Umbilical cord (tissue), 2 donors: ENCODE results near the gene CREB3L1. TPM values are rescaled to one million over a fixed set of nuclear protein-coding genes. Genes with fewer than 3 reads are reported as not detected.

ENCODE experiments used
- DNase-seq: peaks from one replicate; pipeline ENCODE4 v3.0.0-alpha.2; 2015; ENCODE audit warnings: low spot score
- total RNA-seq: library from RNA; depleted of rRNA; stranded (reverse); fragments of >200 nt; gene quantifications from one replicate; pipeline ENCODE4 v1.2.3, GENCODE V29; 2014; ENCODE audit warnings: low replicate concordance; ENCODE audit not compliant: insufficient read depth

Gene CREB3L1
- total RNA-seq, 1 donor from 2014 or later, result 23.4 TPM

DNA sequence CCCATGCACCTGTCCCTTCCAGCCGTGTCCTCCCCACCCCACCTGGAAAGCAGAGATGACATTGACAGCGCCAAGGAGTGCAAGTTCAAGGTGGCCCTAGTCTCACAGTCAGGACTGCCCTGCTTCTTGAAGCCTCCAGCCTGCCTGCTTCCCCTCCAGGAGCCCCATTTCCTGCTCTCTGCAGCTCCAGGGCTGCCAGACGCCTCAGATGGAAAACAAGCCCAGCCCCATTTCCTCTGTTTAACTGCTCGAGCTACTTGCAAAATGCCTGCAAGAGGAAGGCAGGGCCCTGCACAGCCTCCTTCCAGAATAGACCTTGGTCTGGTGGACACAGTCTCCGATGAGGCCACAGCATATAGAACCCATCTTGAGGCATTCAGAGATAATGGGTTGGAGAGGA lies 64.8 kb downstream of the CREB3L1 start:
- DNase-seq, result peak; percentile 93

DNA sequence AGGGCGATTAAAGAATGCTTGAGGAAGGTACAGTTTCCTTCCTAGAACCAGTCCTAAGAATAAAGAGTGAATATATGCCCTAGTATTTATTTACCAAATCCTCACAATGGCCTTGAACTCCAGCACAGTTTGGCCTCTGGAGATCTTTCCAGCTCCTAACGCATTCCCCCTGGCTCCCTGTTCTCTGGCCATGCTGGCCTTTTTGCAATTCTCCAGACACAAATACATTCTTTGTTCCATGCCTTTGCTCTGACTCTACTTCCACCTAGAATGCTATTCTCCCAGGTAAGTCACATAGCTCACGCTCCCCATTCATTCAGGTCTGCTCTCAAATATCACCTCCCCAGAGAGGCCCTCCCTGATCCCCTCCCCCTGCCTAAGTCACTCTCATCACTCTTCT lies 66.1 kb downstream of the CREB3L1 start:
- no peak for DNase-seq

DNA sequence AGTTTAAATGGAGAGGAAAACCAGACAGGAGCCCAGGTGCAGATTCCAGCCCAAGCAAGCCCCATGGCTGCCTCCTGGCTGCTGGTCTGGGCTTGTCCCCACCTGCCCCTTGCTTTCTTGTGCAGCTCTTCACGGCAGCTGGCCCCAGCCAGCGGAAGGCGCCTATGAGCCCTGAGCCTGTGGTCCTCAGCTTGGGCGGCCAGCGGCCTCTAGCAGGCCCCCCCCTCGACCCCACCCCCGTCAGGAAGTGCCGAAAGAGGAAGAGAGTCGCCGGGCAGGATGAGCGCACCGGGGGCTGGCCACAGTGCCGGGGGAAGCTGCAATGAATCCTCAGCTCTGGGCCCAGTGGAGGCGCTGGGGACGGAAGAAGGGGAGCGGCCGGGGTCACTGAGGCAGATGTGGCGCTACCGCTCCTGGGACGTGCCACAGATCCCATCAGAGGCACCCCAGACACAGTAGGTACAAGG lies 67.7 kb downstream of the CREB3L1 start:
- peak; percentile 63 for DNase-seq

DNA sequence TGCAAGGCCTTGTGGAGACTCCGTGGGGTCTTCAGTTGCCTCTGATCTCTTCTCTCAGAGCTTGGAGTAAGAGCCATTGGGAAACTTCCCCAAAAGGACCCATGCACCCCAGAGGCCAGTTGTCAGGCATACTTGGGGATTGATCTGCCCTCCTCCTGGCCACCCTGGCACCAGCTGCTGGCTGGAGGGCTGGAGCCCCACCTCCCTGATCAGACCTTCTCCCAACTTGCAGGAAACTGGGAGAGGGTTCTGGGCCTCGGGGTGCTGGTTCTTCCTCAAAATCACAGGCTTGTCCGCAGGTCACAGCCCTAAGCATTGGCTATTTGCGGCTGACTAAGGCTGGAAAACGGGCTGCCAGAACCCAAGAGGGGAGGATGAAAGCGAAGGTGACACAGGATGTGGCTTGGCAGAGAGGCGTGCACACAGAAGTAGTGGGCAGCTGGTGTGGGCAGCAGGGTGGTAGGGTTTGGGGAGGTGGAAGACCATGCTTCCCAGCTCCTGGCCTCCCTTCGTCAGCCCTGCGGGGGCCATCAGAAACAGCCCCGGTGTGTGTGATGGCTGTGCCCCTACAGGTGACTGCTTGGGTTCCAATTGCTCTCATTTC lies 68.5 kb downstream of the CREB3L1 start:
- no peak for DNase-seq

- DNase-seq, result peak; percentile 82
Observed at GRCh38 chr11:46346886-46347636, 69.6 kb downstream of the CREB3L1 start, which contains the start of gene DGKZ. DGKZ (plus strand) TSS chr11:46347463; CDS start chr11:46347660, 197 bp downstream.

GRCh38 chr11:46347637-46348311 lies 70.3 kb downstream of the CREB3L1 start:
- DNase-seq, result no peak

GRCh38 chr11:46348566-46349401 lies 71.3 kb downstream of the CREB3L1 start:
- no peak for DNase-seq

DNA sequence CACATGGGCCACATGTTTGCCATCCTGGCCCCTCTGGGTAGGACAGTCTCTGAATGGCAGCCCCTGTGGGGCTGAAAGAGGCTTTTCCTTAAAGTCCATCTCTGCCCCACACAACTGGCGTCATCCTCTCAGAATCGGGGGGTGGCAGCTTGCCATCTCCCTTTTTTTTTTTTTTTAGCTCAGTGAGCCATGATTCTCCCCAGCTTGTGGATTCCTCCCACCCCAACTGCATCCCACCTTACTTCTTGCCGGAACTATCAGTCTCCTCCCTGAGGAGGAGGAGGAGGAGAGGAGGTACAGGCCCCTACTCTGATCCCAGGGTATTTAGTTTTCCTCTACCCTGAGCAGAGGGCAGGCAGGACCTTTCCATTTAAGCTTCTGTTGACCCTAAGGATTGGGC lies 73.2 kb downstream of the CREB3L1 start:
- DNase-seq, result no peak

GRCh38 chr11:46351148-46351547 lies 73.7 kb downstream of the CREB3L1 start:
- no peak for DNase-seq

DNA sequence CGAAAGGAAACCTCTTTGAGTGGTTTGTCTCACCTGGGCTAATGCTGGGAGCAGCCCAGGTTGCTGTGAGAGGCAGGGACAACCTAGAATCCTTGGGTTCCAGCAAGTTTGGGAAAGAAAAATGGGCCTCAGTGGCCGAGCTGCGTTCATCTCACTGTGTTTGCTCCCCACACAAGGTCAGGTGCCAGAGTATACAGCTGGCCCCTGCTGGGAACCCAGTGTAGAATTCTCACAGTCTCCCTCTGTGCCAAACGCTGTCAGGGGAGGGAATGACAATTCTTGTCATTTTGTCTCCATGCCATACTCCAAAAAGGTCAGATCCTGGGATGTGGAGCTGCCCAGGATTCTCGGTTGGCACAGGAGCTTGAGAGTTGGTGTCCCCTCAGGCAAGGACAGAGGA lies 74.1 kb downstream of the CREB3L1 start:
- no peak for DNase-seq

DNA sequence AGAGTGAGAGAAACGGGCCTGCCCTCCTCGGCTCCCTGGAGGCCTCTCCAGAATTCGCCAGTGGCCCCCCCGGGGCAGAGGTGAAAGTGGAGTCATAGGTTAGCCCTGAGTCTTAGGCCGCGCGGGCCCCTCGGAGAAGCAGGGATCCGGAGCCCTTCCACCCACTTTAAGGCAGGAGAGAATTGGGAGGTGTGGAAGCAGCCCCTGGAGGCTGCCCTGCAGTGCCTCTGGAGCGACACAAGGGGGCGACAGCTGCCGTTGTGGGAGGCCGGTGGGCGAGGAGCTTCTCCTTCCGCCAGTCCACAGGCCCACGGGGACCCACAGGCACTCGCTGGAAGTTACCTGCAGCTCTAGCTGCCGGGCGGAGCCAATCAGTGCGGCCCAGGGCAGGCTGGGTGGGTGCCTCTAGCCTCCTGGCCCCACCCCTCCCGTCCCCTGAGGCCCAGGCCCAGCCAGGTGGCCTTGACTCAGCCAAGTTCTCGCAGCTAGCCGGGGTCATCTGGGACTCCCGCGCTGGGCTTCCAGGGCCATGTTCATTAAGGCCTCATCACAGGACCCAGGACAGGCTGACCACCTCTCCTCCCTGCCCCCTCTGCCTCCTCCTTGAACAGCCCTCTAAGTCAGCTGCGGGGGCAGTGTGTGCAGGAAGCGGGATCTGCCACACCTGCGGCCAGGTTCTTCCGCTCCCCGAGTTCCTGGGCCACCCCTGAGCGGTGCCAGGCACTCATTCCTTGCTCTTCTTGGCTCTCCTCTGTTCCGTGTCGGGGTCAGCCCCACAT lies 74.8 kb downstream of the CREB3L1 start:
- no peak for DNase-seq

DNA sequence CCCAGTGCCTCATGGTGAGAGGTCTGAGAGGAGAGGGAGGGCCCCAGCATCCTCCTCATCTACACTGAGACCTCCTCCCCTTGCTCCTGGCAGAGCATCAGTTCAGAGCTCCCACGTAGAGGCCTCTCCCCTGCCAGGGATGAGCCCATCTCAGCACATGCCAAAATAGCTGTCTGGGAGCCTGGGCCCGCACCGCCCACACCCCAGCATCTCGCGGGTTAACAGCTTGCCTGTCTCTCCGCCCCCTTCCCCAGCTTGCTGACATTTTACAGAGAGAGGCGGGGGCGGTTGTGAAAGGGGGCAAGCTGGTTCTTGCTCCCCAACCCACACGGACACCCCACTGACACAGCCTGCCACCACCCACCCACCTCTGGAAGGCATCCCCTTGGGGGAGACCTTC lies 76.2 kb downstream of the CREB3L1 start:
- peak; percentile 85 for DNase-seq

DNA sequence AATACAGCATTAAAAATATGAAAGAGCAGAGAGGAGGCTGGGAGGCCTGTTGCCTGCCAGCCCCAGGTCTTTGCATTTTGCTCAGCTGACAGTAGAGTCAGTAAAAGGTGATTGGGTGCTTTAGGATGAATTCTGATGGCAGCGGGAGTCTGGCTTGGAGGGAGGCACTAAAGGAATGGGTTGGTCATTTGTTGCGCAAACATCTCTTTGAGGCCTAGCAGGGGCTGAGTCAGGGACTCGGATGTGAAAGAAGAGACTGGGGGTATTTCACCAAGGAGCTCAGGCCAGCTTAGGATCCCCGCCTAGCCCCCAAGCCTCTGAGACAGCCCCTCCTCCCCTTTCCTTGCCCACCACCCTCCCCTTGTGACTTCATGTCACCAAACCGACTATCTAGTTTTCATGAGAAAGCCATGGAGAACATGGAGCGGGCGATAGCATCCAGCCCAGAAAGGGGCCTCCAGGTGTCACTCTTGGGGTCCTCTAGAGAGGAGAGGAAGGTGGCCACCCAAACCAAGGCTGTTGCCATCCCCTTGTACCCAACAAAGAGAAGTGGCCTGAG lies 79.5 kb downstream of the CREB3L1 start:
- peak; percentile 69 for DNase-seq

GRCh38 chr11:46357483-46357936 lies 80.0 kb downstream of the CREB3L1 start:
- DNase-seq, result no peak

- DNase-seq, result no peak
Observed at GRCh38 chr11:46359953-46360352, 82.5 kb downstream of the CREB3L1 start.

DNA sequence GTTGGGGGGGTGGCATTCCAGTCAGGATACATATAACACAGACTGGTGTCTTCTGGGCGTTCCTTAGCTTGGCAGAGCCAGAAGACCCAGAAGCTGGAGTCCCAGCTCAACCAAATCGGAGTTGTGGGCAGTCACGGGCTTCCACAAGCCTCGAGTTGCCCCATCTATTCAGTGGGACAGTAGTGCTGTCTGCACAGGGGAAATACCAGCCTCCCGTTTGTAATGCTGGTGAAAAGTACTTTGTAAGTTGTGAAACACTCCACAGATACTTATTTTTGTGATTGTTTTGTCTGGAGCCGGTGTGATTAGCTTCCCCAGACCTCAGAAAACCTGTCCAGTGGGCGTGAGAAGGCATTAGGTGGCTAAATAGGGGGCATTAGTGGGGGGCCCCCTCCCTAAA lies 83.4 kb downstream of the CREB3L1 start:
- no peak for DNase-seq

DNA sequence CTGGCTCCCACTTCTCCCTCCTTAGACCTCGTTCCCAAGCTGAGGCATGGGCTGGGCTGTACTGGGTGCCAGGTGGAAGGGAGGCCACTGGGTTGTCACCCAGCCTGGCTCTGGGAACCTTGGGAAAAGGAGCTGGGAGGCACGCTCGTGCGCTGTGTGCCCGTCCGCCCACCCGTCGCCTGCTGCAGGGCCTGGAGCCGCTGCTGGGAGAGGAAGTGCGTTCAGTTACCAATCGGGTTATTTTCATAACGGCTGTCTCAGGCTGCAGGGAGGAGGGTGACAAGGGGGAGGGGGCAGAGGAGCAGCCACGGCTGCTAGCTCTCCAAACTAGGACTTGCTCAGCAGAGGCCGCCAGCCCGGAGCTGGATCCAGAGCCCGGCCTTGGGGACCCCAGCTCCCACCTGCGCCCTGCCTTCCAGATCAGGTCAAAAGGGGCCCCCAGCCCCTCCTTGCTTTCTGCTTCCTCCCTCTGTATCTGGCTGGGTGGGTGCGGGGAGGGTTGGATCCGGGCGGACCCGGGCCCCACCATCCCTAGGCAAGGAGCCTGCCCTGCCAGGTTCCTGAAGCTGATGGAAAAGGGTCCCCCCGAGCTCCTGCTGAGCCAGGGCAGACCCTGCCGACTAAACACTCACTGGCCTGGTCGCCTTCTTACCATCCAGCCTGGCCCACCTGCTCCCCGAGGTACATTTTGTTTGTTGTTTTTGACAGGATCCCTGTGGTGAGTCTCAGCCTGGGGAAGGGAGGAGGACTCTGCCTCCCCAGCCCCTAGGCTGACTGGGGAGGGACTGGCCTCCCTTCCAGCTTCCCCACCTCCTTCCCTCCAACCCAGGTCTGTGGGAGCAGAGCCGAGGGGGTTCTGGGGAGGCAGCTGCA lies 84.1 kb downstream of the CREB3L1 start:
- DNase-seq, result peak; percentile 73

DNA sequence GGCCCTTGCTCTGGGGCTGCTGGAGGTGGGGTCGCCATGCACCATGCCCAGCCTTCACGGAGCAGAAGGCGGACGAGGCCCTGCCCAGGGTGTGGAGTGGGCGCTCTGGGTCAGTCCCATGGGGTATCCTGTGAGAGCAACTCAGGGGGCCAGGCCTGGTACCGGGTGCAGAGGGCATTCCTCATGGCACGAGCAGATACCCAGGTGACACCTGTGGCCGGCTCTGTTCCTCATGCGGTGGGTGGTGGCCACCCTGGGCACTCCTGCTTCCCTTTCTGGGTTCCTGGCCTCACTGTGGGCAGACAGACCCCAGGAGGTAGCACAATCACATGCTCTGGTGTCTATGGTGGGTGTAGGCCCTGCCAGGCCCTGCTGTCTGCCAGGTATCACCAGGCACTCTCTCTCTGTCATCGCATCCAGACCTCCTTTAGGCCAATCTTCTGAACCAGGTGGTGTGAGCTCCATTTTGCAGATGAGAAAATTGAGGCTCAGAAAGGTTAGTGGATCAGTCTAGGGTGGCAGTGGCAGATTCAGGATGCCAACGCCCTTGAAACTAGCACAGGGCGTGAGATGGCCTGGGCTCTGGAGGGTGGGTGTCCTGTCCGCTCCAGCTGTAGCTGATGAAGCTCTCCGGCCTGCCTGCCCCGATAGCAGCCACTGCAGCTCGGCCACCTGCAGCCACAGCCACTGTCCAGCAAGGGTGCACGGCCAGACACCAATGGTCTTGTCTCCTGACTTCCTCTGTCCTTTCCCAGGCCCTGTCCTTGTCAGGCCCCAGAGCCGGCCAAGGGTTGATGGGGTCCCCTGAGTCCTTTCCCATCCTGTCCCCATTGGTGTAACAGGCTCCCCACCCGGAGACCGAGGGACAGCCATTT lies 84.9 kb downstream of the CREB3L1 start:
- DNase-seq, result no peak

GRCh38 chr11:46363031-46363407 lies 85.6 kb downstream of the CREB3L1 start:
- DNase-seq, result peak; percentile 64
